Measurements from ENCODE around the gene WDFY2. TPM values are rescaled to one million over a fixed set of nuclear protein-coding genes. Genes with fewer than 3 reads are reported as not detected.

WDFY2 gene
- total RNA-seq, 3 donors from 2014 or later (not counting 1 experiment from before 2014, with no cell fraction given), result 29.5 to 32.1 (median 31.3) TPM

GRCh38 chr13:51624207-51624606, 39.9 kb downstream of the WDFY2 start:
- WGBS (ENCODE audit: insufficient coverage), result 100% methylated on average over 1 of the region's 1 CpG
- ATAC-seq (no peak), DNase-seq (no peak)
- intact Hi-C loops (cut with micrococcal nuclease), result no loop called here
- Mint-ChIP-seq H3K27ac (peak overlapping the region; percentile 48 to 81), H3K4me1 (peaks cover 53 to 64% of the 10 kb centered on the region in 2 donors), H3K9me3 (no peaks in the 10 kb centered on the region), H3K4me3 (no peak overlapping the region), H3K36me3 (no peaks in the 10 kb centered on the region), H3K27me3 (ENCODE audit: low read depth in 2 of 2) (no peaks in the 10 kb centered on the region)
- H3K36me3 ChIP-seq (ENCODE audit: control insufficient read depth, insufficient read depth, low read length), result no peaks in the 10 kb centered on the region
- TF ChIP-seq CTCF (IDR thresholded peaks at IDR 0.05), result no peak
- no peaks in the 10 kb centered on the region for H3K9me3 ChIP-seq (ENCODE audit: control insufficient read depth, insufficient read depth, low read length)
- no peaks in the 10 kb centered on the region for H3K27me3 ChIP-seq (ENCODE audit: control insufficient read depth, insufficient read depth, low read length)
- no peak overlapping the region for H3K27ac ChIP-seq (ENCODE audit: low read length)
- H3K4me1 ChIP-seq (ENCODE audit: control insufficient read depth, insufficient read depth, low read length), result peaks cover 9% of the 10 kb centered on the region
- H3K4me3 ChIP-seq (ENCODE audit: low read length), result no peak overlapping the region

- intact Hi-C loops (cut with micrococcal nuclease), result no loop called here
- Mint-ChIP-seq H3K4me3 (no peak overlapping the region), H3K27me3 (ENCODE audit: low read depth in 2 of 2) (no peaks in the 10 kb centered on the region), H3K4me1 (peaks cover 59 to 70% of the 10 kb centered on the region in 2 donors), H3K27ac (peak overlapping the region; percentile 48 to 81), H3K9me3 (no peaks in the 10 kb centered on the region), H3K36me3 (no peaks in the 10 kb centered on the region)
- DNase-seq (no peak), ATAC-seq (peak in 1 of 3 donors; percentile 52)
- no peak overlapping the region for H3K27ac ChIP-seq (ENCODE audit: low read length)
- H3K4me3 ChIP-seq (ENCODE audit: low read length), result no peak overlapping the region
- no peaks in the 10 kb centered on the region for H3K9me3 ChIP-seq (ENCODE audit: control insufficient read depth, insufficient read depth, low read length)
- H3K4me1 ChIP-seq (ENCODE audit: control insufficient read depth, insufficient read depth, low read length), result peaks cover 9% of the 10 kb centered on the region
- TF ChIP-seq CTCF (IDR thresholded peaks at IDR 0.05), result no peak
- H3K27me3 ChIP-seq (ENCODE audit: control insufficient read depth, insufficient read depth, low read length), result no peaks in the 10 kb centered on the region
- H3K36me3 ChIP-seq (ENCODE audit: control insufficient read depth, insufficient read depth, low read length), result no peaks in the 10 kb centered on the region
- WGBS (ENCODE audit: insufficient coverage), result 46% methylated on average over 3 of the region's 3 CpGs
Observed at GRCh38 chr13:51624695-51625345, 40.6 kb downstream of the WDFY2 start.

GRCh38 chr13:51625555-51626345, 41.5 kb downstream of the WDFY2 start:
- Mint-ChIP-seq H3K27me3 (ENCODE audit: low read depth in 2 of 2) (no peaks in the 10 kb centered on the region), H3K4me3 (no peak overlapping the region), H3K9me3 (no peaks in the 10 kb centered on the region), H3K4me1 (peaks cover 67 to 68% of the 10 kb centered on the region in 2 donors), H3K36me3 (no peaks in the 10 kb centered on the region), H3K27ac (peak overlapping the region; percentile 29 to 39)
- intact Hi-C loops (cut with micrococcal nuclease), result no loop called here
- no peak for DNase-seq
- no peak for ATAC-seq
- no peaks in the 10 kb centered on the region for H3K9me3 ChIP-seq (ENCODE audit: control insufficient read depth, insufficient read depth, low read length)
- H3K4me3 ChIP-seq (ENCODE audit: low read length), result no peak overlapping the region
- TF ChIP-seq CTCF (IDR thresholded peaks at IDR 0.05), result no peak
- no peak overlapping the region for H3K27ac ChIP-seq (ENCODE audit: low read length)
- 97% methylated on average over 4 of the region's 7 CpGs for WGBS (ENCODE audit: insufficient coverage)
- peaks cover 9% of the 10 kb centered on the region for H3K4me1 ChIP-seq (ENCODE audit: control insufficient read depth, insufficient read depth, low read length)
- H3K36me3 ChIP-seq (ENCODE audit: control insufficient read depth, insufficient read depth, low read length), result no peaks in the 10 kb centered on the region
- no peaks in the 10 kb centered on the region for H3K27me3 ChIP-seq (ENCODE audit: control insufficient read depth, insufficient read depth, low read length)
